ENCODE results near the gene FBN1.
A peak's percentile ranks its signal among the peaks of the same experiment; 100 is the strongest.

The FBN1 gene

GRCh38 chr15:48402427-48403177 lies 242.9 kb downstream of the FBN1 start:
- CTCF ChIA-PET, result no interaction called here
- POLR2A ChIA-PET (ENCODE audit: low non-redundant PET), result no interaction called here
- DNase-seq (ENCODE audit: low spot score), result no peak
- H3K27ac ChIP-seq, result no peak overlapping the region
- no peak for TF ChIP-seq CTCF (conservative IDR thresholded peaks at IDR 0.05; ENCODE audit: low read depth)

- no peak for DNase-seq (ENCODE audit: low spot score)
- CTCF ChIA-PET, result interaction anchor here (0.6 kb wide), 1 partner anchor 26 kb away, joined by 3 read pairs; no protein-coding TSS in a partner anchor
- no peak overlapping the region for H3K27ac ChIP-seq
- POLR2A ChIA-PET (ENCODE audit: low non-redundant PET), result no interaction called here
- no peak for TF ChIP-seq CTCF (conservative IDR thresholded peaks at IDR 0.05; ENCODE audit: low read depth)
These were observed 245.4 kb downstream of the FBN1 start for GRCh38 chr15:48400086-48400485.

GRCh38 chr15:48397841-48398240 lies 247.7 kb downstream of the FBN1 start:
- peak overlapping the region; percentile 60 for H3K27ac ChIP-seq
- POLR2A ChIA-PET (ENCODE audit: low non-redundant PET), result no interaction called here
- CTCF ChIA-PET, result interaction anchor here (0.8 kb wide), 1 partner anchor 49 kb away, joined by 5 read pairs; no protein-coding TSS in a partner anchor
- no peak for DNase-seq (ENCODE audit: low spot score)
- no peak for TF ChIP-seq CTCF (conservative IDR thresholded peaks at IDR 0.05; ENCODE audit: low read depth)

GRCh38 chr15:48396020-48396419 lies 249.5 kb downstream of the FBN1 start:
- no peak for DNase-seq (ENCODE audit: low spot score)
- no peak for TF ChIP-seq CTCF (conservative IDR thresholded peaks at IDR 0.05; ENCODE audit: low read depth)
- ChIA-PET POLR2A (ENCODE audit: low non-redundant PET) (no interaction called here), CTCF (interaction anchor here (0.7 kb wide), 1 partner anchor 37 kb away, joined by 3 read pairs; no protein-coding TSS in a partner anchor)
- H3K27ac ChIP-seq, result peak overlapping the region; percentile 79

- H3K27ac ChIP-seq, result peak overlapping the region; percentile 79
- POLR2A ChIA-PET (ENCODE audit: low non-redundant PET), result no interaction called here
- DNase-seq (ENCODE audit: low spot score), result peak; percentile 40
- TF ChIP-seq CTCF (conservative IDR thresholded peaks at IDR 0.05; ENCODE audit: low read depth), result no peak
- CTCF ChIA-PET, result interaction anchor here (0.7 kb wide), 1 partner anchor 37 kb away, joined by 3 read pairs; no protein-coding TSS in a partner anchor
These were observed 249.9 kb downstream of the FBN1 start for GRCh38 chr15:48395521-48396011.

- TF ChIP-seq CTCF (conservative IDR thresholded peaks at IDR 0.05; ENCODE audit: low read depth), result no peak
- POLR2A ChIA-PET (ENCODE audit: low non-redundant PET), result no interaction called here
- DNase-seq (ENCODE audit: low spot score), result no peak
- peak overlapping the region; percentile 79 for H3K27ac ChIP-seq
- CTCF ChIA-PET, result no interaction called here
These were observed 250.5 kb downstream of the FBN1 start for GRCh38 chr15:48394970-48395369.
